H1 (cell line): ENCODE data around the gene FIP1L1. TPM values are rescaled to one million over a fixed set of nuclear protein-coding genes. Genes with fewer than 3 reads are reported as not detected.
A peak's percentile ranks its signal among the peaks of the same experiment; 100 is the strongest.

Experiments used
- SIX5 ChIP-seq: IDR thresholded peaks from 2 replicates; pipeline ENCODE4 v1.6.1; 2011; ENCODE audit warnings: mild to moderate bottlenecking, low read depth, low read length
- SP1 ChIP-seq: IDR thresholded peaks from 2 replicates; pipeline ENCODE4 v1.6.1; 2011; ENCODE audit warnings: low read depth, low read length
- polyA plus RNA-seq, 7 experiments: library from polyadenylated mRNA; depleted of rRNA in 3 of 7; stranded (reverse) in 5 of 7; unstranded in 2 of 7; fragments of >200 nt in 5 of 7; fragments of 200-250 nt in 2 of 7; gene quantifications; 1 replicate in 5 of 7; 2 replicates in 1 of 7; 4 replicates in 1 of 7; pipeline versions ENCODE4 v1.2.1 to v1.2.3, GENCODE V29; 2011 to 2013; ENCODE audit warnings: missing spikeins in 2 of 7, mixed read lengths in 2 of 7
- total RNA-seq: library from RNA; stranded (reverse); fragmentation: NEBNext Ultra II Directional; extraction: Animal tissue kit (Norgen Biotek cat#: 25700); gene quantifications from 2 replicates; pipeline ENCODE4 v1.2.1, GENCODE V29; 2021
- TF ChIP-seq, protein P1 (sequence below): IDR thresholded peaks from 2 replicates; pipeline ENCODE4 v1.6.1; 2012; ENCODE audit warnings: inconsistent platforms

The FIP1L1 gene
- total and polyA plus RNA-seq, 2 of the 8 experiments (the other 6 are each of a cell fraction or from before 2014, with no cell fraction given), result 19.5 to 53.7 TPM

DNA sequence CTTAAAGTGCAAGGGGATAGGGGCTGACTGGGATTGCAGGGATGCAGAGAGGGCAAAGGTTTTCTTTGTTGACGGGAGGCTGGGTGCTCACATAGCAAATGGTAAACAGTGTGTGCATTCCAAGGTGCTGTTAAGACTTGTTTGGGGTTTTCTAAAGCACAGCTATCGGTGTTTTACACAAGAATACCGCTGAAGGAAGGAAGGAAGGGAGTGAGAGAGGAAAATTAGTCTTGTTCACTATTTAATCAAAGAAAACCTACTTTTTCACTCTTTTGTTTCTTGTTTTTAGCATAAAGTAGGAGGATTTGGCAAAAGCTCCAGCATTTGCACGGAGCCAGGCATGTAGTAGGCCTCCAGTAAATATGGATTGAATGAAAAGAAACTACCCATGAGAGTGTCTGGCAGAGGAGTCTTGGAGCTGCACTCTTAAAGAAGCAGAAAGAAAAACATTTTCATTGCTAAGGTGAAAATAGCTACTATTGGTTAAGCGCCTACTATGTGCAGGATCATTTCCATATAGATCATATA is 99.7 kb downstream of the FIP1L1 start (continued):
- TF ChIP-seq SIX5, result no peak
- TF ChIP-seq SP1, result 0 out of 2 replicates have a peak, but pooled peaks have one; percentile 49
- TF ChIP-seq, protein P1, sequence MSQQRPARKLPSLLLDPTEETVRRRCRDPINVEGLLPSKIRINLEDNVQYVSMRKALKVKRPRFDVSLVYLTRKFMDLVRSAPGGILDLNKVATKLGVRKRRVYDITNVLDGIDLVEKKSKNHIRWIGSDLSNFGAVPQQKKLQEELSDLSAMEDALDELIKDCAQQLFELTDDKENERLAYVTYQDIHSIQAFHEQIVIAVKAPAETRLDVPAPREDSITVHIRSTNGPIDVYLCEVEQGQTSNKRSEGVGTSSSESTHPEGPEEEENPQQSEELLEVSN, result no peak
- TF ChIP-seq, all 59 proteins: peak for 6
